K562 (cell line): ENCODE results near the gene OCEL1. TPM values are rescaled to one million over a fixed set of nuclear protein-coding genes. Genes with fewer than 3 reads are reported as not detected.

Source experiments
- ATAC-seq: fragments of 200-7000 bp; cut with Tn5 transposase; 3 replicates; pipeline ENCODE4 v1.9.1; 2020; ENCODE audit warnings: moderate library complexity
- BruUV-seq: library from RNA; stranded (reverse); fragments of 400-500 nt; replicated peaks from 2 replicates; lab custom pipeline; 2021; lab: Mats Ljungman, UMichigan
- CTCF ChIA-PET: fragments of 300-600 bp; formaldehyde crosslinking; extraction: SDS; loops from one replicate; lab custom pipeline; 2021; ENCODE audit warnings: low intra/inter-chr PET ratio; lab: Yijun Ruan, JAX
- POLR2A ChIA-PET: fragments of 300-600, 350-650 bp; sonication (Branson Sonifier 250); formaldehyde crosslinking; extraction: SDS; loops from one replicate; lab custom pipeline; 2021; ENCODE audit warnings: antibody characterized with exemption, inconsistent platforms; lab: Yijun Ruan, JAX
- DNase-seq, 4 experiments: peaks; one replicate each; pipeline versions ENCODE4 v3.0.0 to v3.0.0-alpha.2; 2011 to 2018; ENCODE audit warnings: low spot score in 3 of 4, mixed read lengths in 3 of 4; ENCODE audit errors: extremely low read depth in 1 of 4
- FAIRE-seq: peaks from 2 replicates; lab custom pipeline; 2011; peaks lifted over from hg19 to GRCh38; lab: Jason Lieb, UNC
- H2AFZ ChIP-seq: 2 replicates; pipeline ENCODE4 v1.6.0; 2011; ENCODE audit warnings: low read depth, low read length, control low read depth, inconsistent platforms
- H3K27ac ChIP-seq: fragments of 200-600 bp; 3 replicates; pipeline ENCODE4 v1.8.0; 2011; ENCODE audit warnings: low read depth, mild to moderate bottlenecking, control low read depth, inconsistent platforms, low read length, moderate library complexity, mixed read lengths; ENCODE audit errors: extremely low read depth
- H3K27me3 ChIP-seq, 2 experiments: fragments of 300-600 bp in 1 of 2; 2 replicates in 1 of 2; 3 replicates in 1 of 2; pipeline versions ENCODE4 v1.6.0 to v1.8.0; 2011; ENCODE audit warnings: inconsistent platforms in 2 of 2, low read length in 2 of 2, mild to moderate bottlenecking in 1 of 2, mixed read lengths in 1 of 2, moderate library complexity in 1 of 2; ENCODE audit not compliant: control insufficient read depth in 2 of 2, insufficient read depth in 2 of 2
- H3K36me3 ChIP-seq: fragments of 300-600 bp; 3 replicates; pipeline ENCODE4 v1.8.0; 2011; ENCODE audit warnings: mild to moderate bottlenecking, low read length, inconsistent platforms; ENCODE audit not compliant: control insufficient read depth, insufficient read depth
- H3K4me1 ChIP-seq, 2 experiments: fragments of 200-600 bp in 1 of 2; replicated peaks in 1 of 2; 2 replicates in 1 of 2; 3 replicates in 1 of 2; pipeline versions ENCODE4 v1.5.1 to v1.8.0; 2011; ENCODE audit warnings: inconsistent platforms in 2 of 2, low read length in 2 of 2, mild to moderate bottlenecking in 1 of 2, mixed read lengths in 1 of 2, moderate library complexity in 1 of 2; ENCODE audit not compliant: control insufficient read depth in 2 of 2, insufficient read depth in 2 of 2
- H3K4me2 ChIP-seq: 2 replicates; pipeline ENCODE4 v1.6.1; 2011; ENCODE audit warnings: low read length, control low read depth, inconsistent platforms, mixed read lengths; ENCODE audit not compliant: insufficient read depth
- H3K4me3 ChIP-seq: fragments of 200-600 bp; sonication (generic), shearing (Covaris generic); 2 replicates; pipeline ENCODE4 v1.5.1; 2016; ENCODE audit warnings: control low read depth, inconsistent platforms
- H3K79me2 ChIP-seq: fragments of 200-600 bp; 3 replicates; pipeline ENCODE4 v1.8.0; 2011; ENCODE audit warnings: low read length, inconsistent platforms; ENCODE audit not compliant: control insufficient read depth, insufficient read depth
- H3K9ac ChIP-seq, 2 experiments: 2 replicates each; pipeline versions ENCODE4 v1.6.0 to v1.6.1; 2011; ENCODE audit warnings: low read depth in 2 of 2, low read length in 2 of 2, control low read depth in 1 of 2, inconsistent platforms in 1 of 2, mild to moderate bottlenecking in 1 of 2, mixed read lengths in 1 of 2; ENCODE audit not compliant: insufficient read depth in 1 of 2
- H3K9me1 ChIP-seq: one replicate; pipeline ENCODE4 v1.6.0; 2011; ENCODE audit warnings: inconsistent platforms, mild to moderate bottlenecking, low read length, moderate library complexity; ENCODE audit not compliant: control insufficient read depth, insufficient read depth
- H3K9me3 ChIP-seq: replicated peaks from 2 replicates; pipeline ENCODE4 v1.5.1; 2011; ENCODE audit warnings: low read depth, low read length, inconsistent platforms; ENCODE audit not compliant: control insufficient read depth, insufficient read depth
- H4K20me1 ChIP-seq: replicated peaks from 2 replicates; pipeline ENCODE4 v1.6.1; 2011; ENCODE audit warnings: low read length, inconsistent platforms, mixed read lengths; ENCODE audit not compliant: control insufficient read depth, insufficient read depth
- CREB3L1 ChIP-seq: fragments of 450-650 bp; IDR thresholded peaks from 2 replicates; pipeline ENCODE4 v1.6.1; 2014; ENCODE audit warnings: low read depth, mild to moderate bottlenecking, moderate library complexity, borderline replicate concordance
- CREM ChIP-seq: IDR thresholded peaks from 2 replicates; pipeline ENCODE4 v1.6.1; 2014; ENCODE audit warnings: antibody characterized with exemption, low read depth
- EGR1 ChIP-seq: fragments of 450-650 bp; conservative IDR thresholded peaks from 2 replicates; pipeline ENCODE4 v1.6.1; 2017; ENCODE audit warnings: mild to moderate bottlenecking
- HDGF ChIP-seq: fragments of 450-650 bp; IDR thresholded peaks from 2 replicates; pipeline ENCODE4 v1.6.1; 2016
- MAX ChIP-seq: sonication (generic); formaldehyde crosslinking; IDR thresholded peaks from 2 replicates; pipeline ENCODE4 v1.9.0; 2022; ENCODE audit warnings: mild to moderate bottlenecking, missing genetic modification reagents
- MAZ ChIP-seq, 2 experiments: fragments of 450-650 bp in 1 of 2; sonication (generic) in 1 of 2; formaldehyde crosslinking; IDR thresholded peaks in 1 of 2; conservative IDR thresholded peaks in 1 of 2; 2 replicates each; pipeline versions ENCODE4 v1.4.0 to v1.5.0; 2020; ENCODE audit warnings: mild to moderate bottlenecking in 1 of 2, missing genetic modification reagents in 1 of 2
- MED1 ChIP-seq: sonication (generic); formaldehyde crosslinking; IDR thresholded peaks from 2 replicates; pipeline ENCODE4 v1.8.1; 2023; ENCODE audit warnings: missing genetic modification reagents, borderline replicate concordance
- NFE2 ChIP-seq: IDR thresholded peaks from 2 replicates; pipeline ENCODE4 v1.6.1; 2014; ENCODE audit warnings: antibody characterized with exemption, low read depth
- NRF1 ChIP-seq, 2 experiments: fragments of 450-650 bp; IDR thresholded peaks in 1 of 2; conservative IDR thresholded peaks in 1 of 2; 2 replicates each; pipeline ENCODE4 v1.6.1; 2014; ENCODE audit warnings: mild to moderate bottlenecking in 2 of 2
- POLR2A ChIP-seq: fragments of 450-650 bp; conservative IDR thresholded peaks from 2 replicates; pipeline ENCODE4 v1.6.1; 2016
- ZNF124 ChIP-seq: sonication (generic); formaldehyde crosslinking; IDR thresholded peaks from 2 replicates; pipeline ENCODE4 v1.8.1; 2022; ENCODE audit warnings: missing genetic modification reagents
- ZNF282 ChIP-seq: sonication (generic); formaldehyde crosslinking; IDR thresholded peaks from 2 replicates; pipeline ENCODE4 v1.8.1; 2023; ENCODE audit warnings: missing genetic modification reagents
- WGBS: fragments of 100-300 bp; shearing (Covaris generic); methylation state at CpG from one replicate; pipeline ENCODE4 v1.1.6; 2016; ENCODE audit warnings: low coverage, mixed read lengths; ENCODE audit not compliant: insufficient coverage; ENCODE audit errors: missing lambda C conversion rate; 5-methylcytosine and 5-hydroxymethylcytosine counted together
- in situ Hi-C: fragments of 300-500 bp; cut with MboI; formaldehyde crosslinking; loops from 4 replicates; pipeline ENCODE4 v1.15.0; 2018; ENCODE audit warnings: inconsistent platforms, mixed read lengths
- intact Hi-C: fragments of 100-400 bp; cut with micrococcal nuclease; formaldehyde crosslinking; loops from 2 replicates; pipeline ENCODE4 v1.14.2; 2022
- polyA plus RNA-seq, 8 experiments: library from polyadenylated mRNA; depleted of rRNA in 4 of 8; stranded (reverse) in 5 of 8; unstranded in 3 of 8; fragments of >200 nt; fragmentation: Nextera tagmentation in 2 of 8; fragmentation: Illumina TruSeq in 1 of 8; extraction: Ambion mirVana in 2 of 8; extraction: Trizol in 1 of 8; gene quantifications; 2 replicates each; pipeline versions ENCODE4 v1.2.1 to v1.2.3, GENCODE V29; 2011 to 2014; ENCODE audit warnings: inconsistent platforms in 1 of 8, missing spikeins in 1 of 8
- total RNA-seq, 7 experiments: library from RNA; depleted of rRNA in 6 of 7; stranded (reverse); fragments of >200 nt in 6 of 7; fragmentation: Illumina TruSeq in 2 of 7; extraction: Trizol in 2 of 7; gene quantifications; 2 replicates each; pipeline versions ENCODE4 v1.2.1 to v1.2.3, GENCODE V29; 2011 to 2021; ENCODE audit warnings: low replicate concordance in 1 of 7
- TF ChIP-seq, protein P1 (sequence below): IDR thresholded peaks from 2 replicates; pipeline ENCODE4 v1.6.1; 2011; ENCODE audit warnings: borderline replicate concordance, low read depth, mild to moderate bottlenecking, moderate library complexity, low read length; ENCODE audit not compliant: insufficient read depth, poor library complexity, severe bottlenecking
- TF ChIP-seq, protein P2 (sequence below), 3 experiments: IDR thresholded peaks in 2 of 3; conservative IDR thresholded peaks in 1 of 3; 2 replicates each; pipeline ENCODE4 v1.5.1; 2011 to 2012; ENCODE audit warnings: low read length in 3 of 3, mild to moderate bottlenecking in 3 of 3, control low read depth in 2 of 3, improper control_type of control experiment in 1 of 3, inconsistent platforms in 1 of 3, low read depth in 1 of 3, mixed read lengths in 1 of 3, moderate library complexity in 1 of 3; ENCODE audit not compliant: insufficient read depth in 2 of 3

Gene OCEL1
- total and polyA plus RNA-seq, 9 of the 15 experiments (the other 6 are each of a cell fraction or from before 2014, with no cell fraction given): 8.0 to 38.0 (median 12.4) TPM

GRCh38 chr19:17209126-17210036 lies 16.6 kb upstream of the OCEL1 start:
- intact Hi-C loops: loop anchor here (5.0 to 10.0 kb wide), 2 partner anchors 38 to 135 kb away; partner anchors contain the start of genes HAUS8, MYO9B and NR2F6
- Histone ChIP-seq H3K4me1 (peaks cover 12 to 41% of the 10 kb centered on the region in 2 experiments; a peak in 4 of 5 replicates), H3K27ac (peak overlapping the region; percentile 47; the same call in 2 of the 3 replicates), H3K9me1 (no peaks in the 10 kb centered on the region), H3K27me3 (no peaks in the 10 kb centered on the region), H3K9ac (peak overlapping the region in 1 of 2 experiments; percentile 80; a peak in 3 of 4 replicates), H3K9me3 (no peaks in the 10 kb centered on the region), H3K36me3 (peaks cover 52% of the 10 kb centered on the region; the same call in 2 of the 3 replicates), H3K4me2 (peak overlapping the region; percentile 72), H2AFZ (peak overlapping the region; percentile 65; the same call in 1 of the 2 replicates), H3K79me2 (no peaks in the 10 kb centered on the region; the same call in 2 of the 3 replicates), H3K4me3 (no peak overlapping the region), H4K20me1 (0 out of 2 replicates have a peak, but pooled peaks cover 7% of the 10 kb centered on the region)
- BruUV-seq: no TSS peak
- WGBS: 13% methylated on average over 25 of the region's 28 CpGs
- DNase-seq: peak; percentile 97 to 100 (median 100)
- CTCF ChIA-PET: interaction anchor here (1.2 kb wide), 1 partner anchor 74 kb away, joined by 8 read pairs; no protein-coding TSS in a partner anchor
- peak; percentile 98 for ATAC-seq
- in situ Hi-C loops: no loop called here
- POLR2A ChIA-PET: interaction anchor here (0.6 to 1.6 kb wide), 3 partner anchors 11 to 37 kb away, joined by 4 to 5 read pairs (median 4); no protein-coding TSS in a partner anchor
- FAIRE-seq: peak; percentile 99
- TF ChIP-seq NRF1 (conservative IDR thresholded peaks at IDR 0.05 in 1 of 2, IDR thresholded peaks at IDR 0.05 in 1 of 2) (peak; percentile 68 to 74), HDGF (0 out of 2 replicates have a peak, but pooled peaks have one; percentile 17), MED1 (CRISPR knock-in tag) (no peak), NFE2 (no peak), MAZ (CRISPR knock-in tag; conservative IDR thresholded peaks at IDR 0.05 in 1 of 2, IDR thresholded peaks at IDR 0.05 in 1 of 2) (peak in 1 of 2 experiments; percentile 67; a peak in 1 of 4 replicates), CREB3L1 (no peak), CREM (no peak), ZNF124 (0 out of 2 replicates have a peak, but pooled peaks have one; percentile 55), EGR1 (peak; percentile 50), MAX (CRISPR knock-in tag) (0 out of 2 replicates have a peak, but pooled peaks have one; percentile 27), POLR2A (0 out of 2 replicates have a peak, but pooled peaks have one; percentile 31), ZNF282 (CRISPR knock-in tag) (peak; percentile 73; the same call in 1 of the 2 replicates)
- TF ChIP-seq, protein P1, sequence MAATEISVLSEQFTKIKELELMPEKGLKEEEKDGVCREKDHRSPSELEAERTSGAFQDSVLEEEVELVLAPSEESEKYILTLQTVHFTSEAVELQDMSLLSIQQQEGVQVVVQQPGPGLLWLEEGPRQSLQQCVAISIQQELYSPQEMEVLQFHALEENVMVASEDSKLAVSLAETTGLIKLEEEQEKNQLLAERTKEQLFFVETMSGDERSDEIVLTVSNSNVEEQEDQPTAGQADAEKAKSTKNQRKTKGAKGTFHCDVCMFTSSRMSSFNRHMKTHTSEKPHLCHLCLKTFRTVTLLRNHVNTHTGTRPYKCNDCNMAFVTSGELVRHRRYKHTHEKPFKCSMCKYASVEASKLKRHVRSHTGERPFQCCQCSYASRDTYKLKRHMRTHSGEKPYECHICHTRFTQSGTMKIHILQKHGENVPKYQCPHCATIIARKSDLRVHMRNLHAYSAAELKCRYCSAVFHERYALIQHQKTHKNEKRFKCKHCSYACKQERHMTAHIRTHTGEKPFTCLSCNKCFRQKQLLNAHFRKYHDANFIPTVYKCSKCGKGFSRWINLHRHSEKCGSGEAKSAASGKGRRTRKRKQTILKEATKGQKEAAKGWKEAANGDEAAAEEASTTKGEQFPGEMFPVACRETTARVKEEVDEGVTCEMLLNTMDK: peak; percentile 1
- TF ChIP-seq, protein P2, sequence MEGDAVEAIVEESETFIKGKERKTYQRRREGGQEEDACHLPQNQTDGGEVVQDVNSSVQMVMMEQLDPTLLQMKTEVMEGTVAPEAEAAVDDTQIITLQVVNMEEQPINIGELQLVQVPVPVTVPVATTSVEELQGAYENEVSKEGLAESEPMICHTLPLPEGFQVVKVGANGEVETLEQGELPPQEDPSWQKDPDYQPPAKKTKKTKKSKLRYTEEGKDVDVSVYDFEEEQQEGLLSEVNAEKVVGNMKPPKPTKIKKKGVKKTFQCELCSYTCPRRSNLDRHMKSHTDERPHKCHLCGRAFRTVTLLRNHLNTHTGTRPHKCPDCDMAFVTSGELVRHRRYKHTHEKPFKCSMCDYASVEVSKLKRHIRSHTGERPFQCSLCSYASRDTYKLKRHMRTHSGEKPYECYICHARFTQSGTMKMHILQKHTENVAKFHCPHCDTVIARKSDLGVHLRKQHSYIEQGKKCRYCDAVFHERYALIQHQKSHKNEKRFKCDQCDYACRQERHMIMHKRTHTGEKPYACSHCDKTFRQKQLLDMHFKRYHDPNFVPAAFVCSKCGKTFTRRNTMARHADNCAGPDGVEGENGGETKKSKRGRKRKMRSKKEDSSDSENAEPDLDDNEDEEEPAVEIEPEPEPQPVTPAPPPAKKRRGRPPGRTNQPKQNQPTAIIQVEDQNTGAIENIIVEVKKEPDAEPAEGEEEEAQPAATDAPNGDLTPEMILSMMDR (IDR thresholded peaks at IDR 0.05 in 2 of 3, conservative IDR thresholded peaks at IDR 0.05 in 1 of 3; ENCODE audit: insufficient read depth in 2 of 3, low read depth in 1 of 3, low read length in 3 of 3): peak in 2 of 3 experiments; percentile 15 to 27; a peak in 2 of 6 replicates
